ENCODE results near the gene DTX3. TPM values are rescaled to one million over a fixed set of nuclear protein-coding genes. Genes with fewer than 3 reads are reported as not detected.
A peak's percentile ranks its signal among the peaks of the same experiment; 100 is the strongest.

The DTX3 gene
- total and polyA plus RNA-seq, 2 of the 13 experiments (the other 11 are each of a cell fraction or from before 2014, with no cell fraction given) = 9.0 to 27.2 TPM

- TF ChIP-seq ZNF446 (CRISPR knock-in tag; IDR thresholded peaks at IDR 0.05) = no peak
- TF ChIP-seq CHD2 (IDR thresholded peaks at IDR 0.05; ENCODE audit: low read depth, low read length) = no peak
- TF ChIP-seq ZFP36L1 (CRISPR knock-in tag; IDR thresholded peaks at IDR 0.05) = no peak
- TF ChIP-seq CHCHD3 (CRISPR knock-in tag; IDR thresholded peaks at IDR 0.05) = no peak
- no peak for TF ChIP-seq ZMAT5 (CRISPR knock-in tag; IDR thresholded peaks at IDR 0.05; ENCODE audit: borderline replicate concordance, low read depth)
- TF ChIP-seq BRCA1 (CRISPR knock-in tag; IDR thresholded peaks at IDR 0.05) = no peak
- peak; percentile 42; the same call in 1 of the 2 replicates for TF ChIP-seq BORCS8-MEF2B (CRISPR knock-in tag; IDR thresholded peaks at IDR 0.05)
- 0 out of 2 replicates have a peak, but pooled peaks have one; percentile 2 for TF ChIP-seq POGK (CRISPR knock-in tag; conservative IDR thresholded peaks at IDR 0.05)
- peak; percentile 40; the same call in 1 of the 2 replicates for TF ChIP-seq ZC3H4 (CRISPR knock-in tag; IDR thresholded peaks at IDR 0.05; ENCODE audit: borderline replicate concordance)
- TF ChIP-seq HIC2 (CRISPR knock-in tag; IDR thresholded peaks at IDR 0.05; ENCODE audit: low read depth) = no peak
- peak; percentile 1; the same call in 1 of the 2 replicates for TF ChIP-seq NFYC (CRISPR knock-in tag; IDR thresholded peaks at IDR 0.05)
- TF ChIP-seq ZNF614 (CRISPR knock-in tag; IDR thresholded peaks at IDR 0.05; ENCODE audit: borderline replicate concordance) = no peak
- TF ChIP-seq ZNF18 (CRISPR knock-in tag; IDR thresholded peaks at IDR 0.05; ENCODE audit: insufficient replicate concordance) = no peak
- TF ChIP-seq RELA (CRISPR knock-in tag; IDR thresholded peaks at IDR 0.05) = no peak
- TF ChIP-seq ERF (CRISPR knock-in tag; IDR thresholded peaks at IDR 0.05) = 0 out of 2 replicates have a peak, but pooled peaks have one; percentile 74
- no peak for TF ChIP-seq ZNF44 (CRISPR knock-in tag; IDR thresholded peaks at IDR 0.05)
- TF ChIP-seq ZNF687 (CRISPR knock-in tag; IDR thresholded peaks at IDR 0.05) = no peak
- TF ChIP-seq DBP (CRISPR knock-in tag; IDR thresholded peaks at IDR 0.05; ENCODE audit: not compliant biosample characterization) = no peak
These were observed 24.8 kb upstream of the DTX3 start (continued) for GRCh38 chr12:57579677-57580465.

Data from HepG2 (cell line).